GM19193 (cell line): ENCODE data around the gene SLC4A3.

Experiments
- POLR2A ChIP-seq: IDR thresholded peaks from 4 replicates; pipeline ENCODE4 v1.6.1; 2011; ENCODE audit not compliant: insufficient read depth, insufficient read length; ENCODE audit errors: extremely low read depth

Gene SLC4A3

GRCh38 chr2:219671279-219671678 lies 43.8 kb downstream of the SLC4A3 start:
- TF ChIP-seq POLR2A: no peak

GRCh38 chr2:219672406-219672805 lies 45.0 kb downstream of the SLC4A3 start:
- TF ChIP-seq POLR2A: no peak

- TF ChIP-seq POLR2A: no peak
Observed at GRCh38 chr2:219675221-219675620, 47.8 kb downstream of the SLC4A3 start.

- TF ChIP-seq POLR2A: no peak
Observed at GRCh38 chr2:219676586-219676985, 49.2 kb downstream of the SLC4A3 start.

GRCh38 chr2:219679041-219679440 lies 51.6 kb downstream of the SLC4A3 start:
- no peak for TF ChIP-seq POLR2A

GRCh38 chr2:219679571-219679970 lies 52.1 kb downstream of the SLC4A3 start:
- TF ChIP-seq POLR2A: no peak

- TF ChIP-seq POLR2A: no peak
Observed at GRCh38 chr2:219680958-219681693, 53.7 kb downstream of the SLC4A3 start.

GRCh38 chr2:219681694-219682300 lies 54.4 kb downstream of the SLC4A3 start:
- no peak for TF ChIP-seq POLR2A

GRCh38 chr2:219684721-219685689 lies 57.6 kb downstream of the SLC4A3 start:
- TF ChIP-seq POLR2A: peak; percentile 58

GRCh38 chr2:219687272-219687671 lies 59.8 kb downstream of the SLC4A3 start:
- no peak for TF ChIP-seq POLR2A

- TF ChIP-seq POLR2A: no peak
Observed at GRCh38 chr2:219687882-219688559, 60.6 kb downstream of the SLC4A3 start.

- no peak for TF ChIP-seq POLR2A
Observed at GRCh38 chr2:219688560-219689445, 61.4 kb downstream of the SLC4A3 start.

GRCh38 chr2:219689676-219690628 lies 62.5 kb downstream of the SLC4A3 start:
- no peak for TF ChIP-seq POLR2A

GRCh38 chr2:219691571-219691970 lies 64.1 kb downstream of the SLC4A3 start:
- TF ChIP-seq POLR2A: no peak
